Neural crest cell (in vitro differentiated cells): ENCODE data around the gene JAGN1. TPM values are rescaled to one million over a fixed set of nuclear protein-coding genes. Genes with fewer than 3 reads are reported as not detected.
"Not testable (repeated sequence)": the region's sequence is repeated elsewhere in the genome, so short reads cannot be mapped to it uniquely, and the experiment has no call there.

ENCODE experiments used
- DNase-seq: peaks from one replicate; pipeline ENCODE4 v3.0.0; 2021; ENCODE audit warnings: low read depth, mixed read lengths, low spot score
- H3K27ac Mint-ChIP-seq: one replicate; pipeline ENCODE4 v1.8.0; 2021; ENCODE audit warnings: mild to moderate bottlenecking, mixed read lengths; ENCODE audit not compliant: unreplicated experiment
- H3K27me3 Mint-ChIP-seq: 2 replicates; pipeline ENCODE4 v1.8.0; 2021; ENCODE audit warnings: low read depth, mild to moderate bottlenecking, mixed read lengths
- H3K36me3 Mint-ChIP-seq: 2 replicates; pipeline ENCODE4 v1.8.0; 2021; ENCODE audit warnings: low read depth, mild to moderate bottlenecking, mixed read lengths
- H3K4me1 Mint-ChIP-seq: 2 replicates; pipeline ENCODE4 v1.8.0; 2021; ENCODE audit warnings: mixed read lengths
- H3K4me3 Mint-ChIP-seq: one replicate; pipeline ENCODE4 v1.8.0; 2021; ENCODE audit warnings: mild to moderate bottlenecking, mixed read lengths
- H3K9me3 Mint-ChIP-seq: 2 replicates; pipeline ENCODE4 v1.8.0; 2021; ENCODE audit warnings: mixed read lengths
- total RNA-seq: library from RNA; stranded (reverse); gene quantifications from 2 replicates; pipeline ENCODE4 v1.2.1, GENCODE V29; 2021
- TF ChIP-seq, protein P1 (sequence below): fragments of 200-600 bp; sonication (generic); conservative IDR thresholded peaks from 2 replicates; pipeline ENCODE4 v1.5.0; 2021; ENCODE audit warnings: antibody characterized with exemption, mild to moderate bottlenecking

The JAGN1 gene
- total RNA-seq, 1 donor from 2014 or later = 41.1 TPM

GRCh38 chr3:9866639-9867038 is 23.8 kb upstream of the JAGN1 start:
- H3K4me3 Mint-ChIP-seq = no peak overlapping the region
- no peaks in the 10 kb centered on the region for H3K9me3 Mint-ChIP-seq
- H3K27me3 Mint-ChIP-seq = no peaks in the 10 kb centered on the region
- no peaks in the 10 kb centered on the region for H3K36me3 Mint-ChIP-seq
- H3K27ac Mint-ChIP-seq = no peak overlapping the region
- TF ChIP-seq, protein P1, sequence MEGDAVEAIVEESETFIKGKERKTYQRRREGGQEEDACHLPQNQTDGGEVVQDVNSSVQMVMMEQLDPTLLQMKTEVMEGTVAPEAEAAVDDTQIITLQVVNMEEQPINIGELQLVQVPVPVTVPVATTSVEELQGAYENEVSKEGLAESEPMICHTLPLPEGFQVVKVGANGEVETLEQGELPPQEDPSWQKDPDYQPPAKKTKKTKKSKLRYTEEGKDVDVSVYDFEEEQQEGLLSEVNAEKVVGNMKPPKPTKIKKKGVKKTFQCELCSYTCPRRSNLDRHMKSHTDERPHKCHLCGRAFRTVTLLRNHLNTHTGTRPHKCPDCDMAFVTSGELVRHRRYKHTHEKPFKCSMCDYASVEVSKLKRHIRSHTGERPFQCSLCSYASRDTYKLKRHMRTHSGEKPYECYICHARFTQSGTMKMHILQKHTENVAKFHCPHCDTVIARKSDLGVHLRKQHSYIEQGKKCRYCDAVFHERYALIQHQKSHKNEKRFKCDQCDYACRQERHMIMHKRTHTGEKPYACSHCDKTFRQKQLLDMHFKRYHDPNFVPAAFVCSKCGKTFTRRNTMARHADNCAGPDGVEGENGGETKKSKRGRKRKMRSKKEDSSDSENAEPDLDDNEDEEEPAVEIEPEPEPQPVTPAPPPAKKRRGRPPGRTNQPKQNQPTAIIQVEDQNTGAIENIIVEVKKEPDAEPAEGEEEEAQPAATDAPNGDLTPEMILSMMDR = no peak
- peaks cover 7% of the 10 kb centered on the region for H3K4me1 Mint-ChIP-seq
- DNase-seq = no peak

- no peak overlapping the region for H3K27ac Mint-ChIP-seq
These were observed 23.3 kb upstream of the JAGN1 start for GRCh38 chr3:9867106-9867505.

DNA sequence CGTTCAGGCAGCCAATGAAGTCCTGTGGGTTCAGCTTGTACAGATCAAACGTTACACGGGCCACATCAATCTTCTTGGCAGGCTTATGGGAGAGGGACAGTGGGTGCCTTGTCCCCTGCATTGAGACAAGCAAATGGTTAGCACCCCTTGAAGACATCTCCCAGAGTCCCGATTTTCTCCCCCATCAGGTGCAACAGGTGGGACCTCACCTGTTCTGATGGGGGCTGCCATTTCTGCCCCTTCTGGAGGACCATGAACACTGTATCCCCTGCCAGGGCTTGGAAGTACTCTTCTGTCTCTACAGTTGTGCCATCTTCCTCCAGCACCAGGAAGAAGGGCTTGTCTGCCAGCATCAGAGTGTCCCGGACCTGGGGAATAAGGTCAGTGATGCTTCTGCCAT is 20.5 kb upstream of the JAGN1 start:
- no peaks in the 10 kb centered on the region for H3K36me3 Mint-ChIP-seq
- no peak for DNase-seq

More at GRCh38 chr3:9867106-9867505, 23.3 kb upstream of the JAGN1 start:
- Mint-ChIP-seq H3K36me3 (no peaks in the 10 kb centered on the region), H3K4me3 (no peak overlapping the region), H3K4me1 (peaks cover 3% of the 10 kb centered on the region), H3K27me3 (no peaks in the 10 kb centered on the region), H3K9me3 (no peaks in the 10 kb centered on the region)
- no peak for DNase-seq
- TF ChIP-seq, protein P1 = no peak

DNA sequence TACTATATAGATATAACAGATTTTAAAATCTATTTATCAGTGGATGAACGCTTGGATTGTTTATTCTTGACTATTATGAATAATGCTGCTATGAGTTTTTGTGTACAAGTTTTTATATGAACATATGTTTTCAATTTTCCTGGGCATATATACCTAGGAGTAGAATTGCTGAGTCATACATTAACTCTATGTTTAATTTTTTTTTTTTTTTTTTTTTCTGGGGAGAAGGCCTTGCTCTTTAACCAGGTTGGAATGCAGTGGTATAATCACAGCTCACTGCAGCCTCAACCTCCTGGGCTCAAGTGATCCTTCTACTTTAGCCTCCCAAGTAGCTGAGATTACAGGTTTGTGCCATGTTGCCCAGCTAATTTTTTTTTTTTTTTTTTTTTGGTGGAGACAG is 19.4 kb upstream of the JAGN1 start:
- H3K4me3 Mint-ChIP-seq = no peak overlapping the region
- no peak for DNase-seq
- H3K4me1 Mint-ChIP-seq = peaks cover 6% of the 10 kb centered on the region
- no peaks in the 10 kb centered on the region for H3K9me3 Mint-ChIP-seq
- no peaks in the 10 kb centered on the region for H3K27me3 Mint-ChIP-seq
- no peak overlapping the region for H3K27ac Mint-ChIP-seq
- TF ChIP-seq, protein P1 = no peak
- no peaks in the 10 kb centered on the region for H3K36me3 Mint-ChIP-seq

More for the DNA sequence above, 20.5 kb upstream of the JAGN1 start:
- Mint-ChIP-seq H3K27ac (no peak overlapping the region), H3K27me3 (no peaks in the 10 kb centered on the region), H3K9me3 (no peaks in the 10 kb centered on the region), H3K4me3 (no peak overlapping the region), H3K4me1 (no peaks in the 10 kb centered on the region)
- TF ChIP-seq, protein P1 = no peak

GRCh38 chr3:9872067-9872466 is 18.3 kb upstream of the JAGN1 start:
- not testable (repeated sequence) for H3K9me3 Mint-ChIP-seq, H3K27me3 Mint-ChIP-seq, H3K27ac Mint-ChIP-seq, DNase-seq, H3K4me1 Mint-ChIP-seq, H3K36me3 Mint-ChIP-seq, H3K4me3 Mint-ChIP-seq

DNA sequence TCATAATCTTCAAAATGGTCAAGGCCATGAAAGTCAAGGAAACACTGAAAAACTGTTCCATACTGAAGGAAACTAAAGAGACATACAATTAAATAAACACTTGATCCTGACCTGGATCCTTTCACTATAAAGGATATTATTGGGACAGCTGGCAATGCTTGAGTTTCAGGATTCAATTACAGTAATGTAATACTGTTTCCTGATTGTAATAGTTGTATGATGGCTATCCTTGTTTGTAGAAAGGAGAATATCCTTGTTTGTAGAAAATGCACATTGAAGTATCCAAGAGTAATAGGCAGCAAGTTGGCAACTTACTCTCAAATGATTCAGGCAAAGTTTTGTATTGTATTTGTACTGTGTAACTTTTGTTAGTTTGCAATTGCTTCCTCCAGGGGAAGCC is 15.0 kb upstream of the JAGN1 start:
- Mint-ChIP-seq H3K4me3 (no peak overlapping the region), H3K36me3 (no peaks in the 10 kb centered on the region), H3K4me1 (peaks cover 6% of the 10 kb centered on the region), H3K27ac (no peak overlapping the region), H3K27me3 (peaks cover 6% of the 10 kb centered on the region), H3K9me3 (no peaks in the 10 kb centered on the region)
- TF ChIP-seq, protein P1 = no peak
- DNase-seq = no peak

- H3K27ac Mint-ChIP-seq, H3K9me3 Mint-ChIP-seq, H3K4me3 Mint-ChIP-seq, H3K4me1 Mint-ChIP-seq, DNase-seq, H3K27me3 Mint-ChIP-seq, H3K36me3 Mint-ChIP-seq: not testable (repeated sequence)
These were observed 14.2 kb upstream of the JAGN1 start for GRCh38 chr3:9876255-9876654.
